Measurements from ENCODE around the gene AGBL1.

- TF ChIP-seq CTCF (IDR thresholded peaks at IDR 0.05) (no peak), POLR2A (IDR thresholded peaks at IDR 0.05) (no peak)
Measured at GRCh38 chr15:86700864-86701610, 621.4 kb downstream of the AGBL1 start.
